Superior temporal gyrus (tissue), 1 donor: ENCODE data around the gene PSTPIP1.

Experiments used
- DNase-seq: peaks from one replicate; pipeline ENCODE4 v3.0.0-alpha.2; 2016; ENCODE audit errors: extremely low spot score

PSTPIP1 gene

DNA sequence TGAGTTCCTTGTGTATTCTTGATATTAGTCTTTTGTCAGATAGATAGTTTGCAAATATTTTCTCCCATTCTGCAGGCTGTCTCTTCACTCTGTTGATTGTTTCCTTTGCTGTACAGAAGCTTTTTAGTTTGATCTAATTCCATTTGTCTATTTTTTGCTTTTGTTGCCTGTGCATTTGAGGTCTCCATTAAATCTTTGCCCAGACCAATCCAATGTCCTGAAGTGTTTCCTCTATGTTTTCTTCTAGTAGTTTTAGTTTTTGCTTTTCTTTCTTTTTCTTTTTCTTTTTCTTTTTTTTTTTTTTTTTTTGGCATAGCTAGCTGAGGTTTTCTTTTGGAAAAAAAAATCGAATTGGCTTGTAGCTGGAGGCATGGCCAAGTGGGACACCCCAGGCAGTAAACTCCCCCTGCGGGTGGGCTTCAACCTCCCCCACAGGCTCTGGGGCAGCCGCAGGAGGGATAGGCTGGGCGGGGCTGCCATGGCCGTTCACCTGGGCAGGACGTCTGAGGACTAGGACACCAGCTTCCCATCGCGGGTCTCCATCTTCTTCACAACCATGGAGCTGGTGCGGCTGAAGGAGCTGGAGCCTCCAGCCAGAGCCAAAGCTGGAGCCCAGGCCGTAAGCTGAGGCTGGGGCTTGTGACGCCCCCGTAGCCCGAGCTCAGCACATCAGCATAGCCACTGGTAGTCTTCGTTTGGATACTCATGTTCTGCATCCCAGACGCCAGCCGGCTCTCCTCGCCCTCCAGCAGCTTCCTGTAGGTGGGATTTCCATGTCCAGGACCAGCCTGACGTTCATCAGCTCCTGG is 16.2 kb upstream of the PSTPIP1 start:
- DNase-seq = no peak

DNA sequence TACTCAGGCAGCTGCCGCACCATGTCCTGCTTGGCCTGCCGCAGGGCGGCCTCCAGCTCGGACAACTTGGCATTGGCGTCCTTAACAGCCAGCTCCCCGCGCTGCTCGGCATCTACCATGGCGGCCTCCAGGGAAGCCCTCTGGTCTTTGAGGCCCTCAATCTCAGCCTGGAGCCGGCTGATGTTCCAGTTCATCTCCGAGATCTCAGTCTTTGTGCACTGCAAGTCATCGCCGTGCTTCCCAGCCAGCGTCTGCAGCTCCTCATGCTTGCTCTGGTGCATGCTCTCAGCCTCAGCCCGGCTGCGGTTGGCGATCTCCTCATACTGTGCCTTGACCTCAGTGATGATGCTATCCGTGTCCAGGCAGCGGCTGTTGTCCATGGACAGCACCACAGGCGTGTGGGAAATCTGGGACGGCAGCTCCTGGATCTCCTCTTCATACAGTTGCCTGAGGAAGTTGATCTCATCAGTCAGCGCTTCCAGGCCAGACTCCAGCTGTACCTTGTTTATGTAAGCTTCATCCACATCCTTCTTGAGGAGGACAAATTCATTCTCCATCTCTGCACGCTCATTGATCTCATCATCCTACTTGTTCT is 15.5 kb upstream of the PSTPIP1 start:
- no peak for DNase-seq

DNA sequence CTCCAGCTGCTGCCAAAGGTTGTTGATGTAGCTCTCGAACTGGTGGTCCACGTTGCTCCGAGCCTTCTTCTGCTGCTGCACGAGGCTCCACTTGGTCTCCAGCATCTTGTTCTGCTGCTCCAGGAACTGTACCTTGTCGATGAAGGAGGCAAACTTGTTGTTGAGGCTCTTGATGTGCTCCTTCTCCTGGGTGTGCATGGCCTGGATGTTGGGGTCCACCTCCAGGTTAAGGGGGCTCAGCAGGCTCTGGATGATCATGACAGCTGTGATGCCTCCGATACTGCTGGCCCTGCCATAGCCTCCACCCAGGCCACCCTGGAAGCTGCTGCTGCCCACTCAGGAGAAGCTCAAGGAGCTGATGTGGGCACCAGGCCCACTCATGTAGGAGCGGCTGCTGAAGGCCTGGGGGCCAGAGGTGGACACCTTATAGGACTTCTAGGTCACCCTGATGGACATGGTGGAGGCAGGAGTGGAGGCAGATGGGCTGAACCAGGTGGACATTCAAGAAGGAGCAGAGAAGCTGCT is 14.9 kb upstream of the PSTPIP1 start:
- no peak for DNase-seq

DNA sequence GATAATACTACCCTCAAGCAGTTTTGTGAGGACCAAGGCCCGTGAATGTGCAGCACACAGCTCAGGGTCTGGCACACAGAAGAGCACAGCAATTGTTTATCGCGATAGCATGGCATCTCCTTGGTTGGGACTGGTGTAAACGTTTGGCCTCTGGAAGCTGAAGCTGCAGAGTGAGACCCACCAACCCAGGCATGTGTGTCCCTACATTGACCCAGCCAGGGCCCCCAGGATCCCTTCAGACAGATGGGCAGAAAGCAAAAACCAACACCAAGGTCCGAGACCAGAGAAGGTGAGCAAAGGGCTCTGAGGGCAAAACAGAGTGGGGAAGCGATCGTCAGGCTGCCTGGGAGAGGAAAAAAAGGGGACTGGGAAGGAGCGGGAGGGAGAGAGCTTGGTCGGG is 12.6 kb upstream of the PSTPIP1 start:
- no peak for DNase-seq

DNA sequence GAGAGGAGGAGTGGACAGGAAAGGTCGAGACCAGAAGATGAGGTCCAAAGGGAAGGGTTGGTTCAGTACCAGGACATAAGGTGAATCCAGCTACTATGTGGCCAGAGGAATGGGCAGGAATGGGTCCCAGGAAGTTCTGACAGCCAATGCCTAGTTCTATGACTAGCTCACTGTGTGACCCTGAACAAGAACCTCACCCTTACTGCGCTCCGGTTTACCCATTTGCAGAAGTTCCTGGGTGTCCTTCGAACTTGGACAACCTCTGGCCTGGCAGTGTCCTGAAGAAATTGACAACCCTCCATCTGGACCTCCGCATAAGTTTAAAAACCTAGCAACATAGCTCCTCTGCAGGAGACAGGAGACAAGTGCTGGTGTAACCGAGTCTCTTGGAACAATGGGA is 12.2 kb upstream of the PSTPIP1 start:
- DNase-seq = no peak

DNA sequence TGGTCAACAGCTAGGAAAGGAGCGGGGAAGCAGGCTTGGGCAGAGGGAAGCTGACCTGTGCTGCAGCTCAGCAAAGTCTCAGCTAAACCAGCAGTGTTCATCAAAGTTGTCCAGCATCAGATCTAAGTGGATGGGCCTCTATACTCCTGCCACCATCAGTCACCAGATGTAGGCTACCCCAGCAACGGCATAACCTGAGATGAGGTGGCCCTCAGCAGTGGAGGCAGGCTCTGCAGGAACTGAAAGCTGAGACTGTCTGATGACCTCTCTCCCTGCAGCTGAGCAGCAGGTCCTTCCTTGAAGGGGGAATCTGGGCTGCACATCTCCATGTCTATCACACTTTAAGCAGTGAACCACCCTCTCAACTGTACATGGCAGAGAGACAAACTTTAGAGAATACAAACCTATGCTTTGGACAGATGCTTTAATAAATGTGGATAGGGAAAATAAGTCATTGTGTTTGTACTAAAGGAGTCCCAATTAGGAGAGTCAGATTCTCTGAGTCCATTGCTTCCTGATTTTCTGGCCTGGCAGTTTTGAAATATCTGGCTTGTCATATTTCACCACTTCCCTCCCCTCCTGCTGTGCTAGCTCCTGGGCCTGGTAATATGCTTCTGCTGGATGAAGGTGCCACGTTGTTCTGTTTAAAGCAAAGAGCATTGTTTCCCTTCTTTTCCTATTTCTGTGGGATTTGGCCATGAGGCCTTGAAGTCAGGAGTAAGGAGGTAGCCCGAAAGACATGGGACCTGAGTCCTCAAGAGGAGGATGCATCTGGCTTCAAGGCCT is 11.1 kb upstream of the PSTPIP1 start:
- DNase-seq = no peak

DNA sequence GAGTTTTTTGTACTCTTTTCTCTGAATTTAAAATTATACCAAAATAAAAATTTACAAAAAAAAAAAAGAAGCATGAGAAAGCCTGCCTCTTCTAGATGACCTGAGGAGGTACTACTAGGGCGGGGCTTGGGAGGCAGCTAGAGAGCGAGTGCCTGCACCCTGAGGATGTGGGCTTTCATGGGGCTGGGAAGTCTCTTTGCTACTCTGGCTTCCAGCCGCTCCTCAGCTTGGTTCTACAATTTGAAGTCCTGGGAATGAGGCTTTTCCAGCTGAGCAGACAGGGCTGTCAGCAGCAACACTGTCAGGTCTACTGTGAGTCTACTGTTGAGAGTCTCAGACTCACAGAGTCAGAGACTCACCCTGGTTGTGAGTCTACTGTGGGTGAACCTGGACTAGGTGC is 8.2 kb upstream of the PSTPIP1 start:
- no peak for DNase-seq

DNA sequence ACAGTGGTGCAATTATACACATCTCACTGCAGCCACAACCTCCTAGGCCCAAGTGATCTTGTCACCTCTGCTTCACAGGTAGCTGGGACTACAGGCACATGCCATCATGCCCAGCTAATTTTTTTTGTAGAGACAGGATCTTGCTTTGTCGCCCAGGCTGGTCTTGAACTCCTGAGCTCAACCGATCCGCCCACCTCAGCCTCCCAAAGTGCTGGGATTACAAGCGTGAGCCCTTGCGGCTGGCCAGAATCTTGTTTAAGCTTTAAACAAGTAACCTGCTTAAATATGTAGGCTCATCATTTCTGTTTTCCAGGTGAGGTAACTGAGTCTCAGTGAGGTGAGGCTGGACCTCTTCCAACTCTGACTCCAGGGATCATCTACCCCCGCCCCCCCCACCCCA is 7.7 kb upstream of the PSTPIP1 start:
- DNase-seq = no peak

DNA sequence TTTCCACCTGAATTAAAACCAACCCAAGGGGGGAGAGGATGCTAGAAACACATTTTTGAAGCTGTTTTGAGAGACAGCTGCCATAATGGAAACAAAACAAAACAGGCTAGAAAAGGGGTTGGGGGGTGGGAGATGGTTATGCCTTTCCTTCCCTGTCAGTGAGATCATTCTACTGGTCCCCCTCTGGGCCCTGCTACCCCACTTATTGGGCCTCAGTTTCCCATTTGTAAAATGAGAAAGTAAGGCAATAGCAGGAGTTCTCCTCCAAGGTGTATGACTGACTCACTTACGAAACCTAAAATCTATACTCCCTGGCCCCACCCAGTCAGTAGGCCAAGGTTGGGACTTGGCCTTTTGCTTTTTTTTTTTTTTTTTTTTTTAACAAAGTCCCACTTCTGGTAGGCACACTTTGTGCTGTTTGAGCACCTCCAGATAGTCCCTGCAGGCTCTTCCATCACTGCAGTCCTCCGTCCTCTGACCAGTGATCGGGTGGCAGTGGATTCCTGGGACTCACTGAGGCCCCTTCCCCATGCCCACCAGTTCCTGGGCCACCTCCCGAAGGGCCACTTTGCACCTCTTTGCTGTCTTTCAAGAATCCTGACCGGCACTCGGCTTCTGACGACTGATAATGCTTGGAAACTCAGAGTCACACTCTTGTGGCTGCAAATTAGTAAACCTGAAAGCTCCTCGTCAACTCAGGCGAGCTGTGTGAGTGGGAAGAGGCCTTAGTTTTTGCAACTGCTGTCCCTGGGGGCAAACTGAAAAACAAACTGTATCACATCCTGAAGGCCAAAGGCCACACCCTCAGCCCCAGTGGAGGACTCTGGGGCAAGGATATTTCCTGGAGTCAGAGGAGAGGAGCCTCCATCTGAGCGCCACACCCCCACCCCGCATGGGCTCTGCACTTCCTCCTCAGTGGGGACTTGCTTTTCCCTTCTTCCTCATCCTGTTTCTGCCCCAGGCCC is 6.7 kb upstream of the PSTPIP1 start:
- no peak for DNase-seq

DNA sequence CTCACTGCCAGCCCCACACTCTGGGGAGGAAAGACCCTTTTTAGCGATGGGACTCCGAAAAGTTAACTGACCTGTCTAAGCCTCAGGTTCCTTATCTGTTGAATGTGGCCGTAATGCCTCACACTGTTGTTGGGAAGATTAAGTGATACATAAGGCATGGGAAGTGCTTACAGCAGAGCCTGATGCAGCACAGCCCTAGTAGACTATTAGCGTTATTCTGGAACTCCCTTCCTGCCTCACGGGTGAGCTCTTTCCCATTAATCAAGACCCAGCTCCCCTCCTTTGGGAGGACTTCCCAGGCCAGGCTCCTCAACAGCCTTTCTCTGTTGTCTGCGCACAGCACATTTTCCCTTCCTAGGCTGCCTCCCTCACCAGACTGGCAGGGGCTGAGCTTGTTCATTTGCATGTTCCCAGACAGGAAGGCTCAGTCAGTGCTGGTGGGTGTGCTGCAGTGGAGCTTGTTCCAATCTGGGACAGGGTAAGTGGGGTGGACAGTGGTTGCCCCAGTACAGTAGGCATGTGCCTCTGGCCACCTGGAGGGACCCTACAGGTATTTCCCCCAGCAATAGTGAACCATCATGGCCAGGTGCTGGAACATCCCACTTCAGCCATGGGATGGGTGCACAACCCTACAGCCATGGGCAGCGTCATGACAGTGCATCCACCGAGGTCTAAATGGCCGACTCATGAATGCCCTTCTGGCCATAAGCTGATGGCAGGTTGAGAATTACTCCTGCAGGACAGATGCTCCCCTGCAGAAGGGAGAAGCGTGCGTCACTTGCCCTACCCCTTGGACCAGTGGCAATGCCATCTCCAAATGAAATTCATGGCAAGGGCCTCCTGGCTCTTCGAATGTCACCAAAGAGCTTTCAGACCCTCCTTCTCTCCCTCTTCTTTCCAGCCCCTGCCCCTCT is 5.8 kb upstream of the PSTPIP1 start:
- DNase-seq = no peak

DNA sequence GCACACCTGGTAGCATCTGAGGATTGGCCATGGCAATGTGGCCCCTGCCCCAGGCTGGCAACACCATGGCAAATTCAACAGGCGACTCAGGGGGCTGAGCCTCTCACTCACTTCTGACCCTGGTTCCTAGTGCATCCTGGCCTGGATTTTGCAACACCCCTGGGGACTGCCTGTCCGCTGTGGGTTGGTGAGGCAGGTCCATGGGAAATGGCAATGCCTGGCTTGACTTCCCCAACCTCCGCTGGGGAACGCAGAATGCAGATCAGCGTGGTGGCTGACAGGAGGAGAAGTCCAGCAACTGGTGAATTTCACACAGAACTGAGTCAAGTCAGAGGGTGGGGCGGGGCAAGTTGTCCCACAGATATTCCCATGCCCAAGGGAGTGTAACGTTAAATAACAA is 3.9 kb upstream of the PSTPIP1 start:
- no peak for DNase-seq

DNA sequence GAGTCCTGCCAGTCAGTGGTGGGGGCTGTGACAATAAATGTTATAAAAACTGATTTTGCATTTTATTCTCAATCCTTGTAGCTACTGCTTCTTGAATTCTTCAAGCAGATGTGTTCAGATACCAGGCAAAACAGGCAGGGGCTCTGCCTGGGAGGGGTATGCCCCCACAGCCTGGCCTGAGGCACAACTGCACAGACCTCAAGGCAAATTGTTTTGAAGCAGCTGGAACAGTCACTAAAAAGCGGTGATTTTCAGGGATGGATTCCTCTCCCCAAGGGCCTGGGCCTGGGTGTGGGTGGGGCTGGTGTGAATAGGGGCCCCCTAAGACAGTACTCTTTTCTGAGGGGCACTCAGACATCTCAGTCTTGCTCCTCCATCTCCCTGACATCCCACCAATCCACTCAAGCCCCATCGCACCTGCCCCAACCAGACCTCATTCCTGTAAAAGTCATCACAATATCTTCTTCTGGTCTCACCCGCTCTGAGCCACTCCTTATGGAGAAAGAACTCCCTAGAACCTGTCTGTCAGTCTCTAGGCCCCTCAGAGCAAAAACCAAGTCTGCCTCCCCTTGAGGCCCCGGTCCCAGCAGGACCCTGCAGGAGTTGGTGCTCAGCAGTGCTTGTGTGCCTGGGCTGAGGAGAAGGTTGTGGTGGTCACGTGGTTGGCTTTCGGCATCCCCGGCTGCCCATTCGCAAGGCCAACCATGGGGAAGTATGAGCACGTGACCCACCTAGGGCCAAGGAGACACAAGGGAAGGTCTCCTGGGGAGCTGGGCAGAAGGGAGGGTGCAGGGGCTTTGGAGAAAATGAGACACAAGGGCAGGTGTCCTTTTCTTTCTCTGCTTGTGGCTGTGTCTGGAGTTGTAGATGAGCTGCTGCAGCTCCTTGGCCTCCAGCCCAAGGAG is 2.9 kb upstream of the PSTPIP1 start:
- no peak for DNase-seq

DNA sequence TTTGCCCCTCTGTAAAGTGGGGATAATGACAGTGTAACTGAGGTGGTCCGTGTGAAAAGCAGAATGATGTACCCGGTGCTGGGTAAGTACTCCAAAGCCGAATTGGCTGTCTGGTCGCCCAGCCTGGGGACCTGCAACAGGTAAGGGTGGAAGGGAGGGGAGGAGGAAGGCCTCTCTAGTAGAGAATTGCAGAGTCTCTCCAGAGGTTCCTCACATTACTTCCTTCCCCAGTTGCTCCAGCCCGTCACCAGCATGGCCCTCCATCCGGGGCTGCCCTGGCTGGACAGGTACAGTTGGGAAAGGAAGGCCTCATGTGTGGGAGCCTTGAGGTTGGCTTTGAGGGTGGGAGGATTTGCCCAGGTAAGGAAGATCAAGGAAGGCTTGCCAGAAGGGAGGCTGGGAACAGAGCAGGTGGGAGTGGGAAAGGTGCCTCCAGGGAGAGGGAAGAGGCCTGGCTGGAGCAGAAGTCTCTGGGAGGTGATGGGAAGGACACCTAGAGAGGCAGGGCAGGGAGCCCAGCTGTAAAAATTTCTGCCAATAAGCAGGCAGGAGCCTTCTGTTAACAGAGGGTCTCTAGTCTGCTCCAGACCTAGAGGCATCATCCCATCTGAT is 1.7 kb upstream of the PSTPIP1 start:
- DNase-seq = no peak

DNA sequence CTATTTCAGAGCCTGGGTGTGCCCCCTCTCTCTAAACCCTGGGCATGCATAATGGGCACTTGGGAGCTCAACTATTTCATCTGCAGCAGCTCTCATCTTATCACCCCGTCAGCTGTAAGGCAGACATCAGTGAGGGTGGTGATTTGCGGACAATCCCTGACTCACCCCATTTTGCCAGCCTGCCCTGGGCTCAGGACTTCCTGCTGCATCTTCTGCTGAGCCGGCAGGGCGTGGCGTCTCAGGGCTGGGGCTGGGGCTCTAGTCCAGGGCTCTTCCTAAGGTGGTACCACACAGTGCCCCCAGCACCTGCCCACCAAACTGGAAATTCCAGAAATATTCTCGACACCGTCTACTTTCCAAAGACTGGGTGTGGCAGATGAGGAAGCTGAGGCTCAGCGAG is 925 bp upstream of the PSTPIP1 start:
- DNase-seq = no peak

DNA sequence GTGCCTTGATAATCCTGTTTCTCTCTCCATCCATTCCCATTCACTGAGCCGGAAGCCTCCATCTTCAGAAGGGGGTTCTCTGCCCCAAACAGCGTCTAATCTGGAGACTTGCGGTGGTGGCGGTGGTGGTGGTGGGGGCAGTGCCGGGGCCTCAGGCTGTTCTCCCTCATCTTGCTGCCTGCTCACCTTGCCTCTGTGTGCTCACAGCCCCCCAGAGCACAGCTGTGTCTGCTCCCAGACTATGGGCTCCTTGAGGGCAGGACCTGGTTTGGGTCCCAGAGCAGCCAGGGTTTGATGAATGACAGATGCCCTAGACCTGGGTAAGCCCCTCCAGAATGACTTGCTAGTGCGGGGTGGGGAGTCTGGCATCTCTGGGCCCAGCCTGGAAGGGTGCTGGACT is 430 bp upstream of the PSTPIP1 start:
- DNase-seq = no peak

DNA sequence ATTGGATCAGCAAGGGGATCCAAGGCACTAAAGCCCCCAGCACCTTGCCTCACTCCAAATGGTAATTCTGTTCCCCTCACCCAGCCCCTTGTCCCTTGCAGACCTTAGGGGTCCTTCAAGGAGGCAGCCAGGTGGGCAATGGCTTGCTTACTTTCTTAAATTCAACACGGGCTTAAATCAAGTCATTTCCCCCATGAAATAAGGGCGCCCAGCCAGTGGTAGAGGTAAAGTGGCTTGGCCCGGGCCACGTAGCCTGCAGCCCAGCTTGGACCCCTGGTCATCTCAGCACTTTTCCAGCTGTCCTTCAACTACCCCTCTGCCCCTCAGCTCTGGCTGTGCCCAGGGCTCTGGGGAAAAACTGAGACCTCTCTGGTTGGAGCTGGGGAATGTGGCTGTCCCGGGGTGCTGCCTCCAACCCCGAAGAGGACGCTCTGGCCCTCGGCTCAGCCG is 1.2 kb downstream of the PSTPIP1 start:
- DNase-seq = no peak

DNA sequence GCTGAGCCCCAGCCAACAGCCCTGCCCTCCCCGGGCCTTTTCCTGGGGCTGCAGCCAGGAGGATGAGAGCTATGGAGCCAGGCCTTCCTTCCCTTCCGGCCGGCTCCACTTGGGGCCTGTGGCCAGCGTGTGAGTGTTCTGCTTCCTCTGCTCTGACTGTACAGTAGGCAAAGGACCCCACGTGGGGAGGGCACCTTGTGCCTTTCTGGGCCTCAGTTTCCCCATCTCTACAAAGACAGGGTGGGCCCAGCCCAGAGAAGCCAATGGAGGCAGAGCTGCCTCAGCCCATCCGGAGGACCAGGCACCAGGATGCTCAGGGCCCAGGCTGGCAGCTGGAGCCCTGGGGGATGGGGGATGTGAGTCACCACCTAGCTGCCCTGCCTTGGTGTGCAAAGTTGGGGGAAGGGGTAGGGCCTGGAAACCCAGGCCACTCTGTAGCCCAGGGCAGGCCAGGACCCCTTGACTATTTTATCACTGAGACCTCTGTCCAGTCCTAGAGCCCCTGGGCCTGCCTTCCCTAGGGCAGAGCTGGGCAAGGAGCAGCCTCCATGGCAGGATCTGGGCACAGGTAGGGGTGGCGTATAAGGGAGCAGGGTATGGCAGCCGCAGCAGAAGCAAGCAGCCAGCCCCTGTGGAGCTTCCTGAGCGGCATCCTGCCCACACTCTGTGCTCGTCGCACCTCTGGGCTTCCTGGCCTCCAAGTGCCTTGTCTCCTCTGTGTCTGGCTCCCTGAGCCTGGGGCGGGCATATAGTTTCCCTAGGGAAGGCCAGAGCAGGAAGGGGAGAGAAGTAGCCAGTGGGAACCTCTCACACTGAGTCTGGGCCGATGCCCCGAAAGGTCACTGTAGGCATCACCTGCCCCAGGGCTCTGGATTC is 1.8 kb downstream of the PSTPIP1 start:
- no peak for DNase-seq
